SW 1271 (cell line): ENCODE data around the gene ITGB6.

ENCODE experiments used
- DNase-seq, 2 experiments: peaks; one replicate each; lab custom pipeline; 2025; lab: John Stamatoyannopoulos, UW

Gene ITGB6

DNA sequence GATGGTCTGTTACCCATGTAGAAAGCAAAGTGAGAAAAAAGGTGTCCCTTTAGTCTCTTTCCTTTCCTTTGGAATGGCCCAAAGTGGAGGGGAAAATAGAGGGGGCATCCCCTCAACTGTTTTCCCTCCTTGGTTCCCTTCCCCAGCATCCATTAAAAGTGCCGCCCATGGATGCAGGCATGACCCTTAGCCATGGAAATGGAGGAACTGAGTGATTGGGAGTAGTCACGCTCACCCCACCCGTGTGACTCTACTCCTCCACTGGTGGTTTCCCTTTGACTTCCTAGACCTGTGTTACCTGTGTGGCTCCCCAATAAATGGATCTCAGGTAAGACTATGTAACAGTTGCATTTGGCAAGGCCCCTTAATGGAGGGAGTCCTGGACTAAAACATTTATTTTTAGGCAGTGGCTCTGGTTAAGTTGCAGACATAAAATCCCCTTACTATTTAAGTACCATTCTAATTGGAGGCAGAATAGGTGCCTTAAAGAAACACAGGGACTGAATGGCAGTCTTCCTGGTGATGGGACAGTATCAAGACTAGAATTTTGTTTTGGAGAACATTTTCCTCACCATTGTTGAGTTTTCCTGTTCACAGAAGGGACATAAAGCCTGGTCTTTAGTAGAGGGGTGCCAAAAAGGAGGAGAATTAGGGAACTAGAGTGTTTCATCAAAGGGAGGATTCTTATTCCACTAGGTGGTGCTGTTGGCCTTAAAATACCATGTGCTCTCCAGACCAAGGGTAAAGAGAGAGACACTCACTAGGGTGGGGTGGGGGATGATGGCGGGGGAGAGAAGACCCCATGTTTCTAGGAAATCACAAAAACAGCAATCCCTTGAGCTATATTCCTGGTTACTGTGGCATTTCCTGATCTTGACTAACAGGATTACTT lies 112.0 kb downstream of the ITGB6 start:
- peak in 1 of 2 experiments; percentile 10 for DNase-seq

DNA sequence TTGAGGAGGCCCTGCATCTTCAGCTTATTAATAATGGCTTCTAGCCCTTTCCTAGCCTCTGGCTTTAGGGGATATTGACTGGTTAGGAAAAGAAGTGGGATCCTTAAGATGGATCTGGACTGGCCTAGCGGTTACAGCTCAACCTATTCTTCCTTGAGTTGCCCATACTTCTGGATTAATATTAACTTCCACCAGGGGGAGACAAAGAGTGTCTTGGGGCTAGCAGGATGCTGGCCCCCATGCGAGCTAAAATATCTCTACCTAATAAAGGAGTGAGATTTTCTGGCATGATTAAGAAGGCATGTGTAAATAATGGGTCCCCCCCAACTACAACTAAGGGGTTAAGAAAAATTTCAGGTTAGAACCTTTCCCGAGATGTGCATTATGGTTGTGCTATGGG lies 114.4 kb downstream of the ITGB6 start:
- DNase-seq = no peak

- no peak for DNase-seq
Measured at GRCh38 chr2:160077912-160078810, 121.9 kb downstream of the ITGB6 start.

DNA sequence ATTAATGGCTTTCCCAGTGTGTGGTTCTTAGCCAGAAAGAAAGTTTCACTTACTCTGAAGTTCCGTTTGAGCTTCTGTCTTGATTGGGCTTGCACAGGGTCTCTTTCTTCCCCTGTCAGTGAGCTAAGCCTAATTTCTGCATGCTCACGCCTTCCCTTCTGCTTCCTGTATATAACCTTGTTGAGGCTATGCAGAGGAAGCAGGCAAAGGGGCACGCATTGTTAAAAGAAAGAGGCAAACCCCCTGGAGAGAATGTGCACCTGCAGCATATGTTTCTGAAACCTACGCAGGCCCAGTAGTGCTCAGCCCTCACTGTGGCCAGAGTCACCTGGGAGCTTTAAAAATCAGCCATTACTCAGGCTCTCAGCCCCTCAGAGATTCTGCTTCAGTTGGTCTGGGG lies 123.2 kb downstream of the ITGB6 start:
- DNase-seq = no peak

GRCh38 chr2:160076241-160076640 lies 123.8 kb downstream of the ITGB6 start:
- no peak for DNase-seq

DNA sequence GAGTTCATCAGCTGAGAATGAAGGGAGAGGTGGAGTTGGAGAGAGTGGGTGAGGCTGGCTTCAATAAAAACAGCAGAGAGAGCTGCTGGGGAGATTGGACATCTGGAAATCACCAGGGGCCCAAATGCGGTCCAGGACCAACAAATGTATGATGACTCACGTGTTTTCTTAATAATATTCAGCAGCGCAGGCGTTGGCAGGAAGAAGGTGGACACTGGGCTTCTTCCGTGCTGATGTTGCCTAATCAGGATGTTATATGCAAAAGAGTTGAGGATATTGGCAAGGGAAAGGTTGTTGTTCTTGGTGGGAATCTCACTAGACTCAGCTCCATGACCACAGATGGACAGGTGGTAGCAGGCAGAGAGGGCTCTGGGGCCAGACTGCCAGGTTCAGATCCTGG lies 124.9 kb downstream of the ITGB6 start:
- no peak for DNase-seq

GRCh38 chr2:160073284-160073888 lies 126.7 kb downstream of the ITGB6 start:
- DNase-seq = no peak

DNA sequence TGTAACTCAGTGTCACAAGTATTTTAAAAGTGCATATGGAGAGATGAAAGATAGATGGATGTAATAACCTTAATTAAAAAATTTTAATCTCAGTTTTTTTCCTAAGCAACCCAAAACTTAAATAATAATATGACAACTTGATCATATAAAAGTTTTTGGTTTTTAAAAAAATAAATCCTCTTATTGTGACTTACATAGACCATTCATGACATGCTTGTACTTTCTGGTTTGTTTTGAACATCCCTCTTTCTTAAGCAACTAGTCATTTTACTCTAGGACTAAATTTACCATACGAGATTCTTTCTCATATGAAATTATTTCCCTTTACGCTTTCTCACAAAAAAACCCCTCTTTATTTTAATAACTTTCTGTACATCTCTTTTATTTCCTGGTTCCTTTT lies 131.2 kb downstream of the ITGB6 start:
- DNase-seq = no peak

- DNase-seq = no peak
Measured at GRCh38 chr2:160064916-160065315, 135.2 kb downstream of the ITGB6 start.

GRCh38 chr2:160063879-160064612 lies 136.0 kb downstream of the ITGB6 start:
- DNase-seq = no peak

GRCh38 chr2:160063271-160063670 lies 136.8 kb downstream of the ITGB6 start:
- DNase-seq = no peak

DNA sequence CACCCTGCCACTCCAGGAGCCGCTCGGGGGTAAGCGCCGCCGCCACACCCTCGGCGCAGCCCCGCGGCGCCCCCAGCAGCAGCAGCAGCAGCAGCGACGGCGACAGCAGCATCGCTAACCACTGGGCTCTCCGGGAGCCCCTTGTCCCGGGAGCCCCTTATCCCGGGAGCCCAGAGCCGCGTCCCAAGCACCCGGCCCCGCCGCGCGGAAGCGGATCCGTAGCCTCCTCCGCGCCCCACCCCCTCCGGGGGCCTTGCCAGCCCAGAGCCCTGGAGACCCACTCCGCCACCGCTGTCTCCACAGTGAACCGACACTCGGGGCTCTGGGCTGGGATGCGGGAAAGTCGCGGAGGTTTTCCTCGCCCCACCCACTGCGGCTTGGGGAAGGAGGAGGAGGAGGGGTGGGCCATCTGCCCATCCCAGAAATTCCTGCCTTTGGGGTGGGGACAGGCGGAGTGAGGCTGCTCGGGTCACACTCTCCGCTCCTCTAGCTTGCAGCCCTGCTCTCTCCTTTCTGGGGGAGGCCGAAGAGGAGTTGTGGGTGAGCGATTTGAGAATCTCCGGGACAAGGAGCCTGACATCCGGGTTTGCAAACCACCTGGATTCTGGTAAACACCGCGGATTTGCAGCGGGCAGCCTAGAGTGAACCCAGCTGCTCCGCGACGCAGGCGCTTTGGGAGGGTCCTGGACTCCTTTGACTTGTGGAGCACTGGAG lies 137.6 kb downstream of the ITGB6 start, which contains the start of gene PLA2R1:
Gene PLA2R1, minus strand, starts transcription at position 324 of the 714 bp plus-strand sequence. Its CDS starts 212 bp downstream, at position 112.
- DNase-seq = no peak

DNA sequence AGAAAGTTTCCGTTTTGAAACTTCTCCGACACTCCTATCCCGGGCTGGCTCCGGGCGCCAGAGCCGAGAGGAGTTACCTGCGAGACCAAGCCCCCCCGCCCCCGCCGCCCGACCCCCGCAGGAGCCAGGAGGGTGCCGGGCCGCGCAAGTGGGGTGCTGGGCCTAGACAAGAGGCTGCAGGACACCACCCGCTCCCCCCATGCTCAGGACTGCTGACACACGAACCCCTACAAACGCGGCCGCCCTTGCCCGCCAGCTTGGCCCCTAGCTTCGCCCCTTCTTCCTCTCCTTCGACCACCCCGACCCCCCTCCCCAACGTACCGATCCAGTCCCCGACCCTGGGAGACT lies 138.2 kb downstream of the ITGB6 start:
- DNase-seq = no peak

DNA sequence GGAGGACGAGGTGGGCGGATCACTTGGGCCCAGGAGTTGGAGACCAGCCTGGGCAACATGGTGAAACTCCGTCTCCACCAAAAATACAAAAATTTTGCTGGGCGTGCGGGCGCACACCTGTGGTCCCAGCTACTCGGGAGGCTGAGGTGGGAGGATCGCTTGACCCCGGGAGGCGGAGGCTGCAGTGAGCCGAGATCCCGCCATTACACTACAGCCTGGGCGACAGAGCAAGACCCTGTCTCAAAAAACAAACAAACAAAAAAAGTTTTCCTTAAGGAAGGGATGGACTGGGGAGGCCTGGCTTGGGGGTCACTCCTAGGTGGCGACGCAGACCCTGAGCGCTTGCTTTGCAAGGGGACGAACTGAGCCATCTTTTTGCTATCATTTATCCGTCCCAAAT lies 138.5 kb downstream of the ITGB6 start:
- no peak for DNase-seq

DNA sequence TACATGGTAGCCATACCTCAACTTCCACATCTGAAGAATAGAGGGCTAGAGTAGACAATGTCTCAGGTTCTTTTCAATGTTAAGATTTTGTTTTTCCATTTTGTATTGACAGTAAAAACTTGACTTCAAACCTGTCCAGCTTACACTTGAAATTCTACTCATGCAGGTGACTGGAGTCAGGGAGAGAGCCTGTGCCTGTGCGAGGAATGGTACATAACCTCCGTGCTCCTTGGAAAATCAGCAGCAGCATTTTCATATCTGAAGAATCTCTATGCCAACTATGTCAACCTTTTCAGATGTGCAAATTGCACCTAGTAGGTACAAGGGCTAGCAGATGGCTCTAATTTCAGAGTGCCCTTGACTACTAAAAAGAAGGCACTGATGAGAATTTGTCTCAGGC lies 139.8 kb downstream of the ITGB6 start:
- no peak for DNase-seq

- DNase-seq = no peak
Measured at GRCh38 chr2:160057356-160057755, 142.7 kb downstream of the ITGB6 start.

- no peak for DNase-seq
Measured at GRCh38 chr2:160055726-160056108, 144.4 kb downstream of the ITGB6 start.

DNA sequence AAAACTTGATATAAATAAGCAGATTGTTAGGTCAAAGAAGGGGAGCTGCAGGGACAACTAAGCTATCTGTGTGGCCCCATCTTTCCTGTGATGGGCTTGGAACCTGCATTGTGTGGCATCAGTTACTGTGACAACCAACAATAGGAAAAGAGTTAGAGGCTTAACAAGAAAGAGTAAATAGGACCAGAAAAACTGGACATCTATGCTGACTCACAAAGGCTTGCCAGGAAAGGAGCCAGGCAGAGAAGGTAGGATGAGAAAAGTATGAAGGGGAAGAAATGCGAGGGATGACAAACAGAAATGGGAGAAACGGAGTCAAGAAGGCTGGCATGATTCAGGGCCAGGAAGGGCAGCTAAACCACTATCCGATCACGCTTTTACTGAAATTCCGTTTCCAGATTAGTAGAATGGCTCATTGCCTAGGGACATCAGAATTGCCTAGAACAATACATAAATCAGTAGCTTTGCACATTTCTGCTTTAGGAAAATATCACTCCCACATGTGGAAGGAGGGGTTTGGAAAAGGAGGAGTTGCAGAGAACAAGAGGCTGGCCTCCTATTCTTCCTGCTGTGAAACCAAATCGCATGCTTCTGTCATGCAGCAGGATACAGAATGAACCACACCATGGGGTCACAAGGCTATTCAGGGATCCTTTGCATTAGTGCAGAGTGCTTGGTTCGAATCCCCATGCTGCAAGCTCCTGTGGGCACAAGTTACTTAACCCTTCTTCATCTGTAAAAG lies 144.9 kb downstream of the ITGB6 start:
- DNase-seq = no peak

DNA sequence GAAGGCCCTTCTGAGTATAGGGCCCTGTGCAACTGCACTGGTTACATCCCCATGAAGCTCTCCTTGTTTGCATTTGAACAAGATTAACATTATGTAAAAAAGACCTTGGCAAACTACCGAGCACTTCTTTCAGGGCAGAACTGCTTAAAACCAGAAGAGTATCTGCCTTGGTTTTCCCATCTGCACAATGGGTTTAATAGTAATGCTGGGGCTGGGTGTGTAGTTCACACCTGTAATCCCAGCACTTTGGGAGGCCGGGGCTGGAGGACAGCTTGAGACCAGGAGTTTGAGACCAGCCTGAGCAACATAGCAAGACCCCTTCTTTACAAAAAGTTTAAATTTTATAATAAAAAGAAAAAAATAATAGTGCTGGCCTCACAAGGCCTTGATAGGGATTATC lies 146.1 kb downstream of the ITGB6 start:
- no peak for DNase-seq

- no peak for DNase-seq
Measured at GRCh38 chr2:160052531-160052930, 147.5 kb downstream of the ITGB6 start.
